GM21423 (cell line): ENCODE data around the gene NEUROD6.

Source experiments
- ATAC-seq: cut with Tn5 transposase; IDR thresholded peaks from one replicate; pipeline ENCODE4 v1.9.1; 2021; ENCODE audit warnings: mild to moderate bottlenecking, moderate library complexity; ENCODE audit not compliant: unreplicated experiment

The NEUROD6 gene

GRCh38 chr7:31340603-31341002 lies at the start of gene NEUROD6:
TSS of gene NEUROD6 (minus strand) at chr7:31340726. CDS start at chr7:31339268, 1,458 bp downstream.
- ATAC-seq = no peak

GRCh38 chr7:31384466-31384865 lies 43.9 kb upstream of the NEUROD6 start:
- no peak for ATAC-seq

GRCh38 chr7:31382722-31383121 lies 42.2 kb upstream of the NEUROD6 start:
- no peak for ATAC-seq

GRCh38 chr7:31373337-31374289 lies 33.1 kb upstream of the NEUROD6 start:
- peak; percentile 76 for ATAC-seq

GRCh38 chr7:31372231-31372959 lies 31.9 kb upstream of the NEUROD6 start:
- no peak for ATAC-seq

GRCh38 chr7:31371621-31372020 lies 31.1 kb upstream of the NEUROD6 start:
- ATAC-seq = no peak

GRCh38 chr7:31370609-31371008 lies 30.1 kb upstream of the NEUROD6 start:
- ATAC-seq = no peak

GRCh38 chr7:31368620-31369019 lies 28.1 kb upstream of the NEUROD6 start:
- no peak for ATAC-seq

GRCh38 chr7:31363496-31363895 lies 23.0 kb upstream of the NEUROD6 start:
- ATAC-seq = no peak

- ATAC-seq = no peak
These were observed 22.5 kb upstream of the NEUROD6 start for GRCh38 chr7:31363051-31363450.

- no peak for ATAC-seq
These were observed 21.9 kb upstream of the NEUROD6 start for GRCh38 chr7:31362401-31362800.

- ATAC-seq = no peak
These were observed 17.9 kb upstream of the NEUROD6 start for GRCh38 chr7:31358467-31358866.

GRCh38 chr7:31345421-31345820 lies 4.9 kb upstream of the NEUROD6 start:
- ATAC-seq = no peak

GRCh38 chr7:31343516-31344305 lies 3.2 kb upstream of the NEUROD6 start:
- ATAC-seq = no peak

- no peak for ATAC-seq
These were observed 615 bp upstream of the NEUROD6 start for GRCh38 chr7:31341141-31341540.

- ATAC-seq = no peak
These were observed 475 bp downstream of the NEUROD6 start for GRCh38 chr7:31340051-31340450.

GRCh38 chr7:31338706-31339105 lies 1.8 kb downstream of the NEUROD6 start:
- no peak for ATAC-seq

- ATAC-seq = no peak
These were observed 3.4 kb downstream of the NEUROD6 start for GRCh38 chr7:31337002-31337565.

GRCh38 chr7:31336202-31337001 lies 4.1 kb downstream of the NEUROD6 start:
- no peak for ATAC-seq

- no peak for ATAC-seq
These were observed 4.7 kb downstream of the NEUROD6 start for GRCh38 chr7:31335884-31336201.
